Nephron (organoid): ENCODE results near the gene RNASE8.

Experiments used
- H3K27ac Mint-ChIP-seq, 3 experiments: 2 replicates each; pipeline ENCODE4 v1.8.0; 2020; ENCODE audit warnings: mixed read lengths in 3 of 3, mild to moderate bottlenecking in 2 of 3, moderate library complexity in 1 of 3
- H3K27me3 Mint-ChIP-seq: 2 replicates; pipeline ENCODE4 v1.8.0; 2021; ENCODE audit warnings: low read depth, mild to moderate bottlenecking, moderate library complexity, mixed read lengths
- H3K36me3 Mint-ChIP-seq: 2 replicates; pipeline ENCODE4 v1.8.0; 2020; ENCODE audit warnings: low read depth, mixed read lengths
- H3K4me1 Mint-ChIP-seq: 2 replicates; pipeline ENCODE4 v1.8.0; 2020; ENCODE audit warnings: mixed read lengths
- H3K4me3 Mint-ChIP-seq, 3 experiments: 2 replicates each; pipeline ENCODE4 v1.8.0; 2020; ENCODE audit warnings: mild to moderate bottlenecking in 3 of 3, mixed read lengths in 3 of 3, moderate library complexity in 2 of 3
- H3K9me3 Mint-ChIP-seq: 2 replicates; pipeline ENCODE4 v1.8.0; 2020; ENCODE audit warnings: mixed read lengths
- TF ChIP-seq, protein P1 (sequence below), 3 experiments: fragments of 200-600 bp; sonication (generic); IDR thresholded peaks; one replicate each; pipeline ENCODE4 v1.5.0; 2021; ENCODE audit warnings: antibody characterized with exemption in 3 of 3; ENCODE audit not compliant: unreplicated experiment in 3 of 3

The RNASE8 gene

GRCh38 chr14:21101802-21102413, 44.3 kb downstream of the RNASE8 start:
- no peaks in the 10 kb centered on the region for H3K27me3 Mint-ChIP-seq
- H3K4me1 Mint-ChIP-seq, result peaks cover 55% of the 10 kb centered on the region
- no peaks in the 10 kb centered on the region for H3K9me3 Mint-ChIP-seq
- no peaks in the 10 kb centered on the region for H3K36me3 Mint-ChIP-seq
- H3K27ac Mint-ChIP-seq, result peak overlapping the region; percentile 36 to 91 (median 83)
- H3K4me3 Mint-ChIP-seq, result peak overlapping the region; percentile 84 to 92 (median 87)
- TF ChIP-seq, protein P1, sequence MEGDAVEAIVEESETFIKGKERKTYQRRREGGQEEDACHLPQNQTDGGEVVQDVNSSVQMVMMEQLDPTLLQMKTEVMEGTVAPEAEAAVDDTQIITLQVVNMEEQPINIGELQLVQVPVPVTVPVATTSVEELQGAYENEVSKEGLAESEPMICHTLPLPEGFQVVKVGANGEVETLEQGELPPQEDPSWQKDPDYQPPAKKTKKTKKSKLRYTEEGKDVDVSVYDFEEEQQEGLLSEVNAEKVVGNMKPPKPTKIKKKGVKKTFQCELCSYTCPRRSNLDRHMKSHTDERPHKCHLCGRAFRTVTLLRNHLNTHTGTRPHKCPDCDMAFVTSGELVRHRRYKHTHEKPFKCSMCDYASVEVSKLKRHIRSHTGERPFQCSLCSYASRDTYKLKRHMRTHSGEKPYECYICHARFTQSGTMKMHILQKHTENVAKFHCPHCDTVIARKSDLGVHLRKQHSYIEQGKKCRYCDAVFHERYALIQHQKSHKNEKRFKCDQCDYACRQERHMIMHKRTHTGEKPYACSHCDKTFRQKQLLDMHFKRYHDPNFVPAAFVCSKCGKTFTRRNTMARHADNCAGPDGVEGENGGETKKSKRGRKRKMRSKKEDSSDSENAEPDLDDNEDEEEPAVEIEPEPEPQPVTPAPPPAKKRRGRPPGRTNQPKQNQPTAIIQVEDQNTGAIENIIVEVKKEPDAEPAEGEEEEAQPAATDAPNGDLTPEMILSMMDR (IDR thresholded peaks at IDR 0.05; ENCODE audit: unreplicated experiment in 3 of 3), result no peak

DNA sequence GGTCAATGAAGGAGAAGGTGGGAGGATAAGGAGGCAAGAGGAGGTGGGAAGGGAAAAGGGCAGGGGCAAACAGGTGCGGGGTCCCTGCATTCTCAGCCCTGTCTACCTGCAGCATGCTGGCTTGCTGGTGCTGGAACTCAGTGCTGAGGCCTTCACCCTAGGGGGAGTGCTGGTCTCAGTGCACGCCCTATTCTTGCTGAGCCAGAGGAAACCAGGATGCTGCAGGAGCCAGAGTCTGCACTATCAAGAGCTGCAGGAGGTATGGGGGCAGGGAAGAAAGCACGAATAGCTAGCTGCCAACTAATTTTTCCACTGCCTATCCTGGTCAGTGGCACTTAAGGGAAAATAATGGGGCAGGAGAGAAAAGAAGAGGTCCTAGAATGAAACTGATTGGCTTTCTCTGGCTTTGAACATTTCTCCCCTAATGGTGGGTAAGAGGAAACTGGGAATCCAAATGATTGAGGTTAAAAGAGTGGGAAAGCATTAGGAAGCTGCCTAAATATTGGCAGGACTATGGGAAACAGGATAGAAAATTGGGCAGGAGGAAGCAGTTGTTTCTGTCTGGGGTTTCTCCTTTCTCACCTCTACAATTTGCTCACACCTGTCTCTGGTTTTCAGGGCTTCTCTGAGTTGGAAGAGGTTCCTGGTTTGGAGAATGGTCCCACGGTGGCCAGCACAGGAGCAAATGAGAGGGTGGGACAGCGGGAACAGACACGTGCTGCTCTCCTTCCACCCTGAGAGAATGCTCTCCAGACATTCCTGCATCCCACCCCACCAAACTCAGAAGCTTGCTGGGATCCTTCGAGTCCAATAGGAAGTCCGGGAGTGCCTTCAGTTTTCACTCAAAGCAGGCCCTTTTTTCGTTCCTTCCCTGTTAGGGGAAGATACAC, 45.1 kb downstream of the RNASE8 start:
- peak overlapping the region; percentile 87 to 92 (median 87) for H3K4me3 Mint-ChIP-seq
- no peaks in the 10 kb centered on the region for H3K9me3 Mint-ChIP-seq
- peaks cover 57% of the 10 kb centered on the region for H3K4me1 Mint-ChIP-seq
- peak overlapping the region; percentile 83 to 96 (median 96) for H3K27ac Mint-ChIP-seq
- no peaks in the 10 kb centered on the region for H3K36me3 Mint-ChIP-seq
- H3K27me3 Mint-ChIP-seq, result no peaks in the 10 kb centered on the region
- TF ChIP-seq, protein P1 (IDR thresholded peaks at IDR 0.05; ENCODE audit: unreplicated experiment in 3 of 3), result no peak

GRCh38 chr14:21103411-21103709, 45.7 kb downstream of the RNASE8 start:
- no peaks in the 10 kb centered on the region for H3K27me3 Mint-ChIP-seq
- no peaks in the 10 kb centered on the region for H3K36me3 Mint-ChIP-seq
- H3K27ac Mint-ChIP-seq, result peak overlapping the region; percentile 83 to 96 (median 96)
- TF ChIP-seq, protein P1 (IDR thresholded peaks at IDR 0.05; ENCODE audit: unreplicated experiment in 3 of 3), result no peak
- no peaks in the 10 kb centered on the region for H3K9me3 Mint-ChIP-seq
- peaks cover 61% of the 10 kb centered on the region for H3K4me1 Mint-ChIP-seq
- H3K4me3 Mint-ChIP-seq, result peak overlapping the region; percentile 87 to 92 (median 87)

DNA sequence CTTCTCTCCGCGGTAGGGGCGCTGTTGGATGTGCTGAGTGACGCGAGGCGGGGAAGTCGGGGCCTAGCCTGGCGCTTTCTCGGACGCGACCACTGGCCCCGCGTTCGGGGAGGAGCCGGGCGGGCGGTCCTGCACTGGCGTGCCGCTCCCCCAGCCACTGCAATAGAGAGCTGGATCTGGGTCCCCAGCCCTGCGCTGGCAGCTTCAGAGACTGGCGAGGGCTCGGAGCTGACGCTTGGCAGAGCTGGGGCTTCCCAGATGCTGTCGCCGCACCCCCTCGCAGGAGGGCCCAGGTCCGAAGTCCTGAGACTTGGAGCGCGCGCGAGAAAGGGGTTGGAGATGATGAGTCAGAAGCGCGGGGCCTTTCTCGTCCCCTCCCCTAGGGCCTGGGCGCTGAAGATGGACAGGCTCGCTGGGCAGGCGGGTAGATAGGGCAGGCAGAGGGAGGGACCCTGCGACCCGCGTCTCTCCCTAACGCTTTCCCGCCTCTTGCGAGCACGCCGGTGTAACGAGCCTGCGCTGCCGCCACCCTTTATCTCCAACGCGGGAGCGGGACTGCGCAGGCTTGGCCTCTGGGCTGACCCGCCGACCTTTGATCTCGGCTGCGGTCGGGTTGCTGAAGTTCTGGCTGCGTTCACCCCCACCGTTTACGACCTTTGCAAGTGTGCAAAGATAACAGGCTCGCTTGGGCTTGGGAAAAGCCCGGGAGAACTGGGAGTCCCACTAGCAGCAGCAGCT, 46.3 kb downstream of the RNASE8 start:
- no peaks in the 10 kb centered on the region for H3K36me3 Mint-ChIP-seq
- peak overlapping the region; percentile 87 to 92 (median 87) for H3K4me3 Mint-ChIP-seq
- H3K4me1 Mint-ChIP-seq, result peaks cover 59% of the 10 kb centered on the region
- H3K9me3 Mint-ChIP-seq, result no peaks in the 10 kb centered on the region
- peak overlapping the region; percentile 83 to 96 (median 96) for H3K27ac Mint-ChIP-seq
- H3K27me3 Mint-ChIP-seq, result no peaks in the 10 kb centered on the region
- TF ChIP-seq, protein P1 (IDR thresholded peaks at IDR 0.05; ENCODE audit: unreplicated experiment in 3 of 3), result peak; percentile 75 to 83 (median 79)

DNA sequence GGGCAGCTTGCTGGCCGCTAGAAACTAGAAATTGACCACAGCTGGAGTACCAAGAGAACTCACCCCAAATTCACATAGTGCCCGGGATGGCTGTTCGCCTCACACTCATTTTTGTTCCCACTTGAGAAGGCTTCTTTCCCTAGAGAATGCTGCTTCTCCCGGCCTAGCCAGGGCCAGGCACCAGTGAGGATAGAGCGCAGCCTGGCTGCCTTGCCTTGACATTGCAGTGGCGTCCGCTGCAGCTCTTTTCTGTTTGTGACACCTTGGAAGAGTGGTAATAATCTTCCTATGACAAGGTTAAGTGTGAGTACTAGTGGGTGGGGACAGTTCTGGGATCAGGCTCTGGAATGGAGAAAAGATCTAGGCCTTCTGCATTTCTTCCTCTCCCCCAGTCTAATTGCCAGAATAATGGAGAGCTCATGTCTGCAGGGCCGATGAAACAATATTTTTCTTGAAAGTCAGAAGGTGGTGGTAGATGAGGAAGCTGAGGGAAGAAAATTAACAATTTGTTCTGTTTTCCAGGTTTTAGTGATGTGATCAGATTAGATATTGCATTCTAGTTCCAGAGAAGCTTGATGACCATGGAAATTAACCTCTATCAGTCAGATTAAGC, 46.9 kb downstream of the RNASE8 start:
- H3K4me1 Mint-ChIP-seq, result peaks cover 57% of the 10 kb centered on the region
- peak overlapping the region; percentile 87 to 92 (median 87) for H3K4me3 Mint-ChIP-seq
- peak overlapping the region; percentile 83 to 96 (median 96) for H3K27ac Mint-ChIP-seq
- H3K27me3 Mint-ChIP-seq, result no peaks in the 10 kb centered on the region
- no peaks in the 10 kb centered on the region for H3K9me3 Mint-ChIP-seq
- TF ChIP-seq, protein P1 (IDR thresholded peaks at IDR 0.05; ENCODE audit: unreplicated experiment in 3 of 3), result peak; percentile 97 to 99 (median 98)
- no peaks in the 10 kb centered on the region for H3K36me3 Mint-ChIP-seq
